HFFc6 (cell line): ENCODE data around the gene IQGAP2. TPM values are rescaled to one million over a fixed set of nuclear protein-coding genes. Genes with fewer than 3 reads are reported as not detected.

Source experiments
- DNase-seq: peaks from one replicate; pipeline ENCODE4 v3.0.0-alpha.2; 2018
- H3K27ac Mint-ChIP-seq: 2 replicates; pipeline ENCODE4 v1.8.0; 2020; ENCODE audit warnings: mild to moderate bottlenecking, mixed read lengths
- H3K27me3 Mint-ChIP-seq: 2 replicates; pipeline ENCODE4 v1.8.0; 2021; ENCODE audit warnings: mild to moderate bottlenecking, moderate library complexity, mixed read lengths; ENCODE audit not compliant: insufficient read depth
- H3K36me3 Mint-ChIP-seq: 2 replicates; pipeline ENCODE4 v1.8.0; 2021; ENCODE audit warnings: low read depth, mixed read lengths
- H3K4me1 Mint-ChIP-seq: 2 replicates; pipeline ENCODE4 v1.8.0; 2020; ENCODE audit warnings: low read depth, mixed read lengths
- H3K4me3 Mint-ChIP-seq: 2 replicates; pipeline ENCODE4 v1.8.0; 2020; ENCODE audit warnings: mild to moderate bottlenecking, moderate library complexity, mixed read lengths
- H3K9me3 Mint-ChIP-seq: 2 replicates; pipeline ENCODE4 v1.8.0; 2020; ENCODE audit warnings: mild to moderate bottlenecking, mixed read lengths
- CTCF ChIP-seq: fragments of 200-600 bp; sonication (generic); IDR thresholded peaks from 2 replicates; pipeline ENCODE4 v1.5.0; 2021; ENCODE audit warnings: antibody characterized with exemption, mild to moderate bottlenecking
- total RNA-seq, 6 experiments: library from RNA; stranded (reverse); fragmentation: NEBNext Ultra II Directional; extraction: Animal tissue kit (Norgen Biotek cat#: 25700); gene quantifications; 2 replicates in 1 of 6; 3 replicates in 5 of 6; pipeline ENCODE4 v1.2.3, GENCODE V29; 2021

Gene IQGAP2
- total RNA-seq, 6 experiments from 2014 or later = 0.09 to 0.47 (median 0.21) TPM; not detected in 1

GRCh38 chr5:76535577-76535976, 132.5 kb downstream of the IQGAP2 start:
- H3K9me3 Mint-ChIP-seq = no peaks in the 10 kb centered on the region
- peaks cover 3% of the 10 kb centered on the region for H3K27me3 Mint-ChIP-seq
- DNase-seq = no peak
- H3K36me3 Mint-ChIP-seq = no peaks in the 10 kb centered on the region
- H3K4me3 Mint-ChIP-seq = no peak overlapping the region
- no peaks in the 10 kb centered on the region; the same call in 1 of the 2 replicates for H3K4me1 Mint-ChIP-seq
- TF ChIP-seq CTCF = no peak
- H3K27ac Mint-ChIP-seq = no peak overlapping the region

DNA sequence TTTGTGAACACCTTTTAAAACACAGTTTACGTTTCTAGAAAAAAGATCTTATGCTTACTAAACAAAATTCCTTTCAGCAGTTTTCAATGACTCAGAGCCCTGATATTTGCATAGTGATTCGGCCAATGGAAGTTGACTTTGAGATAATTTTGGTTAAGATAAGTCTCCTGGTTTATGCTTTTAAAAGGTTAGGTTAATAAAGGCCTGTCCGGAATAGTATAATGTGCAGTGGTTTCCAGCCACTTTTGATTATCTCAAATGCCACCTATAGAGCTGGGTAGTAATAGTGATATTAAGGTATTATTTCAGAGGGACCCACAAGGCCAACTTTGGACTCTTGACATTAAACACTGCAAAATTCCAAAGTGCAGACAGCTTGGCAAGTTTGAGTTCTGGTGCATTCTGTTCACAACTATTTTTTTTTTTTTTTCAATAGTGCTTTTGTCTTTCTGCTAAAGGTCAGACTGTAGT, 134.0 kb downstream of the IQGAP2 start:
- no peak overlapping the region for H3K27ac Mint-ChIP-seq
- no peaks in the 10 kb centered on the region; the same call in 1 of the 2 replicates for H3K4me1 Mint-ChIP-seq
- no peak for DNase-seq
- peaks cover 2% of the 10 kb centered on the region for H3K27me3 Mint-ChIP-seq
- no peak overlapping the region for H3K4me3 Mint-ChIP-seq
- no peaks in the 10 kb centered on the region for H3K36me3 Mint-ChIP-seq
- TF ChIP-seq CTCF = no peak
- no peaks in the 10 kb centered on the region for H3K9me3 Mint-ChIP-seq

- H3K4me1 Mint-ChIP-seq = no peaks in the 10 kb centered on the region; the same call in 1 of the 2 replicates
- H3K4me3 Mint-ChIP-seq = no peak overlapping the region
- DNase-seq = no peak
- peaks cover 3% of the 10 kb centered on the region for H3K27me3 Mint-ChIP-seq
- no peaks in the 10 kb centered on the region for H3K9me3 Mint-ChIP-seq
- no peak for TF ChIP-seq CTCF
- no peak overlapping the region for H3K27ac Mint-ChIP-seq
- no peaks in the 10 kb centered on the region for H3K36me3 Mint-ChIP-seq
These were observed 139.2 kb downstream of the IQGAP2 start for GRCh38 chr5:76542241-76542640.

- DNase-seq = no peak
- Mint-ChIP-seq H3K27me3 (peaks cover 6% of the 10 kb centered on the region), H3K36me3 (no peaks in the 10 kb centered on the region), H3K4me1 (no peaks in the 10 kb centered on the region), H3K27ac (no peak overlapping the region), H3K9me3 (no peaks in the 10 kb centered on the region), H3K4me3 (no peak overlapping the region)
- TF ChIP-seq CTCF = no peak
These were observed 140.0 kb downstream of the IQGAP2 start for GRCh38 chr5:76542887-76543690.

DNA sequence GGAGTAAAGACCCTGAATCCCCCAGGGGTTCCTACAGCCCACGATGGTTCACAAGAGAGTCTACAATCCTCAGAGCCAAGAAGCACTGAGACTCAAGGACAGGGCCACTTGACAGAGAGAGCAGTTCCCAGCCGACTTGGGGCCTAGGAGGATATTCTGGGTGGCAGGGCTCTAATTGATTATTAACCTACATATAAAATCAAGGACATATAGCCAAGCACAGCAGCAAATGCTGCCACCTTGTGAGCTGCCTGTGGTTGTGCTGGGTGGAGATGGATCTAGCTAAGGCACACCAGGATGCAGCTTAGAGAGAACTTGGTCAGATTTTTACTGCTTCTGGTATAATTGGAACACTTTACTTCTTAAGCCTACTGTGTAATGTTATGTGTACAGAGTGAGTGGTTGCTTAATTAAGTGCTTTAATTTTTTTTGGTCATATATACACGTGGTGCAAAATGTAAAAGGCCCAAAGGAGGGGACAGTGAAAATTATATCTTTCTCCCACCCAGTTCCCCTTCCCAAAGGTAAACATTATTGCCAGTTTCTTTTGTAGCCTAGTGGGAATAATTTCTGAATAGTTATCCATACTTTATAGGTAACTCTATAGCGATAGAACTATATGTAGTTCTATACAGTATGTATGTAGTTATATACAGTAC, 141.3 kb downstream of the IQGAP2 start:
- Mint-ChIP-seq H3K36me3 (no peaks in the 10 kb centered on the region), H3K9me3 (no peaks in the 10 kb centered on the region), H3K4me3 (no peak overlapping the region), H3K27me3 (peaks cover 6% of the 10 kb centered on the region), H3K27ac (no peak overlapping the region), H3K4me1 (no peaks in the 10 kb centered on the region)
- peak; percentile 6 for DNase-seq
- peak; percentile 70 for TF ChIP-seq CTCF
